Activated naive CD8-positive, alpha-beta T cell (primary cell): ENCODE data around the gene FAM118B.

Experiments used
- H3K27ac Mint-ChIP-seq: one replicate; pipeline ENCODE4 v1.8.0; 2021; ENCODE audit warnings: mixed read lengths
- H3K27me3 Mint-ChIP-seq: one replicate; pipeline ENCODE4 v1.8.0; 2021; ENCODE audit warnings: mixed read lengths
- H3K36me3 Mint-ChIP-seq: one replicate; pipeline ENCODE4 v1.8.0; 2021; ENCODE audit warnings: mixed read lengths
- H3K4me1 Mint-ChIP-seq: one replicate; pipeline ENCODE4 v1.8.0; 2021; ENCODE audit warnings: low read depth, mixed read lengths
- H3K4me3 Mint-ChIP-seq: one replicate; pipeline ENCODE4 v1.8.0; 2021; ENCODE audit warnings: mild to moderate bottlenecking, mixed read lengths
- H3K9me3 Mint-ChIP-seq: one replicate; pipeline ENCODE4 v1.8.0; 2021; ENCODE audit warnings: low read depth, mixed read lengths

Gene FAM118B

GRCh38 chr11:126263489-126263888 is 51.9 kb downstream of the FAM118B start:
- Mint-ChIP-seq H3K27ac (peak overlapping the region; percentile 41), H3K9me3 (no peaks in the 10 kb centered on the region), H3K4me1 (peaks cover 20% of the 10 kb centered on the region), H3K27me3 (no peaks in the 10 kb centered on the region), H3K36me3 (peaks cover 2% of the 10 kb centered on the region), H3K4me3 (no peak overlapping the region)

- Mint-ChIP-seq H3K4me1 (peaks cover 36% of the 10 kb centered on the region), H3K36me3 (peaks cover 2% of the 10 kb centered on the region), H3K4me3 (peak overlapping the region; percentile 23), H3K9me3 (no peaks in the 10 kb centered on the region), H3K27ac (peak overlapping the region; percentile 76), H3K27me3 (no peaks in the 10 kb centered on the region)
Measured at GRCh38 chr11:126265811-126266210, 54.2 kb downstream of the FAM118B start.

- Mint-ChIP-seq H3K36me3 (peaks cover 5% of the 10 kb centered on the region), H3K4me3 (peak overlapping the region; percentile 97), H3K27me3 (no peaks in the 10 kb centered on the region), H3K4me1 (peaks cover 46% of the 10 kb centered on the region), H3K27ac (peak overlapping the region; percentile 95), H3K9me3 (no peaks in the 10 kb centered on the region)
Measured at GRCh38 chr11:126267650-126268049, 56.1 kb downstream of the FAM118B start.

- peaks cover 48% of the 10 kb centered on the region for H3K4me1 Mint-ChIP-seq
- peak overlapping the region; percentile 97 for H3K4me3 Mint-ChIP-seq
- H3K27me3 Mint-ChIP-seq = no peaks in the 10 kb centered on the region
- no peaks in the 10 kb centered on the region for H3K9me3 Mint-ChIP-seq
- H3K27ac Mint-ChIP-seq = peak overlapping the region; percentile 95
- H3K36me3 Mint-ChIP-seq = peaks cover 8% of the 10 kb centered on the region
Measured at GRCh38 chr11:126268361-126268707, 56.8 kb downstream of the FAM118B start.

- peaks cover 48% of the 10 kb centered on the region for H3K4me1 Mint-ChIP-seq
- H3K4me3 Mint-ChIP-seq = peak within 1 kb of the TSS; percentile 97
Measured at GRCh38 chr11:126268708-126269579, 57.4 kb downstream of the FAM118B start, which contains the start of the genes FOXRED1 and SRPRA. Gene FOXRED1 (plus strand): TSS chr11:126269154. CDS start chr11:126269207, 53 bp downstream. Gene SRPRA (minus strand): TSS chr11:126268895. CDS start chr11:126268804, 91 bp downstream.

GRCh38 chr11:126277322-126277721 is 65.7 kb downstream of the FAM118B start:
- no peaks in the 10 kb centered on the region for H3K27me3 Mint-ChIP-seq
- no peaks in the 10 kb centered on the region for H3K9me3 Mint-ChIP-seq
- peaks cover 29% of the 10 kb centered on the region for H3K4me1 Mint-ChIP-seq
- no peak overlapping the region for H3K27ac Mint-ChIP-seq
- H3K36me3 Mint-ChIP-seq = peaks cover 8% of the 10 kb centered on the region
- no peak overlapping the region for H3K4me3 Mint-ChIP-seq

More at GRCh38 chr11:126268708-126269579, 57.4 kb downstream of the FAM118B start, which contains the start of the genes FOXRED1 and SRPRA:
- H3K27ac Mint-ChIP-seq = peak within 1 kb of the TSS; percentile 95
- H3K36me3 Mint-ChIP-seq = peaks cover 8% of the 10 kb centered on the region
- H3K9me3 Mint-ChIP-seq = no peaks in the 10 kb centered on the region
- no peaks in the 10 kb centered on the region for H3K27me3 Mint-ChIP-seq

GRCh38 chr11:126277780-126278179 is 66.2 kb downstream of the FAM118B start:
- Mint-ChIP-seq H3K4me1 (peaks cover 28% of the 10 kb centered on the region), H3K36me3 (peaks cover 8% of the 10 kb centered on the region), H3K27ac (no peak overlapping the region), H3K27me3 (no peaks in the 10 kb centered on the region), H3K4me3 (no peak overlapping the region), H3K9me3 (no peaks in the 10 kb centered on the region)

GRCh38 chr11:126279191-126279590 is 67.6 kb downstream of the FAM118B start:
- Mint-ChIP-seq H3K4me1 (peaks cover 35% of the 10 kb centered on the region), H3K27me3 (no peaks in the 10 kb centered on the region), H3K9me3 (no peaks in the 10 kb centered on the region), H3K27ac (no peak overlapping the region), H3K36me3 (peaks cover 6% of the 10 kb centered on the region), H3K4me3 (no peak overlapping the region)

- Mint-ChIP-seq H3K4me3 (no peak overlapping the region), H3K27ac (peak overlapping the region; percentile 68)
Measured at GRCh38 chr11:126280595-126280994, 69.0 kb downstream of the FAM118B start.

GRCh38 chr11:126281245-126281644 is 69.7 kb downstream of the FAM118B start:
- peak overlapping the region; percentile 94 for H3K27ac Mint-ChIP-seq
- no peaks in the 10 kb centered on the region for H3K27me3 Mint-ChIP-seq

More at GRCh38 chr11:126280595-126280994, 69.0 kb downstream of the FAM118B start:
- H3K36me3 Mint-ChIP-seq = peaks cover 3% of the 10 kb centered on the region
- H3K4me1 Mint-ChIP-seq = peaks cover 44% of the 10 kb centered on the region
- no peaks in the 10 kb centered on the region for H3K9me3 Mint-ChIP-seq
- H3K27me3 Mint-ChIP-seq = no peaks in the 10 kb centered on the region

GRCh38 chr11:126281666-126282175 is 70.1 kb downstream of the FAM118B start:
- peak overlapping the region; percentile 92 for H3K4me3 Mint-ChIP-seq
- H3K36me3 Mint-ChIP-seq = peaks cover 3% of the 10 kb centered on the region
- peak overlapping the region; percentile 94 for H3K27ac Mint-ChIP-seq
- peaks cover 48% of the 10 kb centered on the region for H3K4me1 Mint-ChIP-seq
- H3K9me3 Mint-ChIP-seq = no peaks in the 10 kb centered on the region
- no peaks in the 10 kb centered on the region for H3K27me3 Mint-ChIP-seq

More at GRCh38 chr11:126281245-126281644, 69.7 kb downstream of the FAM118B start:
- peak overlapping the region; percentile 92 for H3K4me3 Mint-ChIP-seq
- H3K36me3 Mint-ChIP-seq = peaks cover 3% of the 10 kb centered on the region
- H3K9me3 Mint-ChIP-seq = no peaks in the 10 kb centered on the region
- peaks cover 46% of the 10 kb centered on the region for H3K4me1 Mint-ChIP-seq

GRCh38 chr11:126282361-126282735 is 70.8 kb downstream of the FAM118B start:
- Mint-ChIP-seq H3K9me3 (no peaks in the 10 kb centered on the region), H3K4me3 (peak overlapping the region; percentile 92), H3K36me3 (peaks cover 5% of the 10 kb centered on the region), H3K4me1 (peaks cover 51% of the 10 kb centered on the region), H3K27ac (peak overlapping the region; percentile 94), H3K27me3 (no peaks in the 10 kb centered on the region)

GRCh38 chr11:126282736-126283591 is 71.4 kb downstream of the FAM118B start, which contains the start of gene TIRAP:
Gene TIRAP (plus strand): TSS chr11:126283093. CDS start chr11:126290895, 7,802 bp downstream.
- peak within 1 kb of the TSS; percentile 94 for H3K27ac Mint-ChIP-seq
- no peaks in the 10 kb centered on the region for H3K27me3 Mint-ChIP-seq
- H3K9me3 Mint-ChIP-seq = no peaks in the 10 kb centered on the region
- H3K4me1 Mint-ChIP-seq = peaks cover 51% of the 10 kb centered on the region
- H3K4me3 Mint-ChIP-seq = peak within 1 kb of the TSS; percentile 99
- peaks cover 4% of the 10 kb centered on the region for H3K36me3 Mint-ChIP-seq

GRCh38 chr11:126284829-126285228 is 73.2 kb downstream of the FAM118B start:
- Mint-ChIP-seq H3K27ac (peak overlapping the region; percentile 48), H3K36me3 (peaks cover 2% of the 10 kb centered on the region), H3K4me1 (peaks cover 52% of the 10 kb centered on the region)

More at GRCh38 chr11:126284829-126285228, 73.2 kb downstream of the FAM118B start:
- Mint-ChIP-seq H3K4me3 (peak overlapping the region; percentile 99), H3K9me3 (no peaks in the 10 kb centered on the region), H3K27me3 (no peaks in the 10 kb centered on the region)
